IMR-90 (cell line): ENCODE measurements around the gene AGT.

ENCODE experiments used
- BHLHE40 ChIP-seq: fragments of 150-350 bp; IDR thresholded peaks from 2 replicates; pipeline ENCODE4 v1.6.1; 2016; ENCODE audit warnings: mild to moderate bottlenecking, low read depth, low read length
- CEBPB ChIP-seq: IDR thresholded peaks from 2 replicates; pipeline ENCODE4 v1.6.1; 2012; ENCODE audit warnings: low read depth, low read length, improper control_type of control experiment
- CTCF ChIP-seq: conservative IDR thresholded peaks from 2 replicates; pipeline ENCODE4 v1.5.1; 2012; ENCODE audit warnings: mild to moderate bottlenecking, low read depth, low read length, improper control_type of control experiment
- ELK1 ChIP-seq: fragments of 150-350 bp; IDR thresholded peaks from 2 replicates; pipeline ENCODE4 v1.6.1; 2016; ENCODE audit warnings: low read depth, mild to moderate bottlenecking, low read length, moderate library complexity, borderline replicate concordance
- FOS ChIP-seq: fragments of 150-350 bp; IDR thresholded peaks from 2 replicates; pipeline ENCODE4 v1.6.1; 2016; ENCODE audit warnings: low read depth, low read length
- MAZ ChIP-seq: IDR thresholded peaks from 2 replicates; pipeline ENCODE4 v1.6.1; 2012; ENCODE audit warnings: low read depth, mild to moderate bottlenecking, low read length, improper control_type of control experiment, moderate library complexity, borderline replicate concordance
- MXI1 ChIP-seq: IDR thresholded peaks from 2 replicates; pipeline ENCODE4 v1.6.1; 2012; ENCODE audit warnings: low read depth, mild to moderate bottlenecking, low read length, moderate library complexity, borderline replicate concordance
- NFE2L2 ChIP-seq: fragments of 150-350 bp; IDR thresholded peaks from 2 replicates; pipeline ENCODE4 v1.6.1; 2016; ENCODE audit warnings: low read depth, mild to moderate bottlenecking, low read length
- POLR2A ChIP-seq: IDR thresholded peaks from 2 replicates; pipeline ENCODE4 v1.6.1; 2012; ENCODE audit warnings: mild to moderate bottlenecking, low read depth, low read length
- RCOR1 ChIP-seq: IDR thresholded peaks from 2 replicates; pipeline ENCODE4 v1.6.1; 2012; ENCODE audit warnings: mild to moderate bottlenecking, low read length, improper control_type of control experiment; ENCODE audit not compliant: insufficient replicate concordance
- RFX5 ChIP-seq: IDR thresholded peaks from 2 replicates; pipeline ENCODE4 v1.8.0; 2012; ENCODE audit warnings: low read depth, mild to moderate bottlenecking, low read length, moderate library complexity
- SMC3 ChIP-seq: fragments of 150-350 bp; IDR thresholded peaks from 2 replicates; pipeline ENCODE4 v1.6.1; 2016; ENCODE audit warnings: low read depth, mild to moderate bottlenecking, antibody characterized with exemption, low read length, moderate library complexity
- USF2 ChIP-seq: fragments of 150-350 bp; IDR thresholded peaks from 2 replicates; pipeline ENCODE4 v1.6.1; 2017; ENCODE audit warnings: mild to moderate bottlenecking, antibody characterized with exemption, low read length, low read depth

GRCh38 chr1:230749150-230749549 is 35.2 kb upstream of the AGT start:
- TF ChIP-seq ELK1 (no peak), CTCF (no peak), FOS (no peak), RFX5 (no peak), USF2 (no peak), POLR2A (no peak), CEBPB (no peak), MAZ (no peak), RCOR1 (no peak), NFE2L2 (no peak), MXI1 (no peak), BHLHE40 (no peak), SMC3 (no peak)
